Muscle layer of duodenum (tissue), 2 donors: ENCODE measurements around the gene IL5RA.

Source experiments
- H3K27ac ChIP-seq: one replicate; pipeline ENCODE4 v1.7.0; 2013; ENCODE audit warnings: mild to moderate bottlenecking, low read length
- H3K27me3 ChIP-seq: one replicate; pipeline ENCODE4 v1.7.0; 2013; ENCODE audit warnings: low read depth, mild to moderate bottlenecking, control low read depth, low read length
- H3K36me3 ChIP-seq, 2 donors: one replicate each; pipeline ENCODE4 v1.7.0; 2013; ENCODE audit warnings: low read length in 2 of 2, control low read depth in 1 of 2, mild to moderate bottlenecking in 1 of 2; ENCODE audit not compliant: insufficient read depth in 2 of 2, control insufficient read depth in 1 of 2
- H3K4me1 ChIP-seq, 2 donors: one replicate each; pipeline ENCODE4 v1.7.0; 2013; ENCODE audit warnings: low read length in 2 of 2, mild to moderate bottlenecking in 2 of 2, control low read depth in 1 of 2, moderate library complexity in 1 of 2; ENCODE audit not compliant: insufficient read depth in 2 of 2, control insufficient read depth in 1 of 2
- H3K4me3 ChIP-seq, 2 donors: one replicate each; pipeline ENCODE4 v1.7.0; 2013; ENCODE audit warnings: low read length in 2 of 2, low read depth in 1 of 2, mild to moderate bottlenecking in 1 of 2
- H3K9me3 ChIP-seq, 2 donors: one replicate each; pipeline ENCODE4 v1.7.0; 2013; ENCODE audit warnings: low read length in 2 of 2, control low read depth in 1 of 2, mild to moderate bottlenecking in 1 of 2; ENCODE audit not compliant: control insufficient read depth in 1 of 2
- donor health status: healthy.

IL5RA gene, protein sequence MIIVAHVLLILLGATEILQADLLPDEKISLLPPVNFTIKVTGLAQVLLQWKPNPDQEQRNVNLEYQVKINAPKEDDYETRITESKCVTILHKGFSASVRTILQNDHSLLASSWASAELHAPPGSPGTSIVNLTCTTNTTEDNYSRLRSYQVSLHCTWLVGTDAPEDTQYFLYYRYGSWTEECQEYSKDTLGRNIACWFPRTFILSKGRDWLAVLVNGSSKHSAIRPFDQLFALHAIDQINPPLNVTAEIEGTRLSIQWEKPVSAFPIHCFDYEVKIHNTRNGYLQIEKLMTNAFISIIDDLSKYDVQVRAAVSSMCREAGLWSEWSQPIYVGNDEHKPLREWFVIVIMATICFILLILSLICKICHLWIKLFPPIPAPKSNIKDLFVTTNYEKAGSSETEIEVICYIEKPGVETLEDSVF

DNA sequence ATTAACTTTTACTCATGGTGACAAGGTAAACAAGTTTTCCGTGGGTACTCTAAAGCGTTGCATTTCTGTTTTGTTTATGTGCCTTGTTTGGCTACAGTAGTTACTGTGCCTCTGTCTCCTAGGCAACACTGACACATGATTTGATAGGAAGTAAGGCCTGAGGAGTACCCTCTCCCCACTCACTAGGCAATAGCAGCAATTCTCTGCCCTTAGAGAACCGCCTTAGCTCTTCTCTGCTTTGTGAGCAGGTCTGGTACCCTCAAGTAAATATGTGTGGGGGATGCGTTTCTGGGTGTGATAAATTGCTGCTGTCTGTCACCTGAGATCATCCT lies at the start of gene IL5RA:
Gene IL5RA (minus strand): TSS at position 76 of the 332 bp plus-strand sequence. CDS start 5,390 bp downstream, outside the sequence.
- peak within 1 kb of the TSS in 1 of 2 donors; percentile 1 for H3K4me3 ChIP-seq
- no peaks in the 10 kb centered on the region for H3K27me3 ChIP-seq
- no peaks in the 10 kb centered on the region for H3K9me3 ChIP-seq
- H3K36me3 ChIP-seq, result no peaks in the 10 kb centered on the region
- H3K27ac ChIP-seq, result no peak within 1 kb of the TSS
- H3K4me1 ChIP-seq, result no peaks in the 10 kb centered on the region

DNA sequence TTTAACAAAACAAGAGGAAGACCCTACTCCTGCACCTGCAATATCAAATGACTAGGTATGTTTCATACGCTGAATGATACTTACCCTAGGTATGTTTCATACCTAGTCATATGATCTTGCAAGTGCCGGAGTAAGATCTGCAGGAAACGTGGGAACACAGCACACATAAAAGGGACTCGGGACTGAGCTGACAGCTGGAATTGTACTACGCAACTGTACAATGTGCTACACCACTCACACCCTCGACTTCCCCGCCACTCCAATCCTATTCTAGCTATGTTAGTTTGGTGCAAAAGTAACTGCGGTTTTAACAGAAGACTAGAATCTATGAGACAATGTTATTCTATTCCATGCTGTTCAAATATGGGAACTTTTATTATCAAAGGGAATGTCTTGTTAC lies 47.3 kb upstream of the IL5RA start:
- peaks cover 0 to 5% of the 10 kb centered on the region in 2 donors for H3K4me1 ChIP-seq
- H3K27me3 ChIP-seq, result no peaks in the 10 kb centered on the region
- H3K36me3 ChIP-seq, result peaks cover 53 to 65% of the 10 kb centered on the region in 2 donors
- no peak overlapping the region for H3K27ac ChIP-seq
- no peaks in the 10 kb centered on the region for H3K9me3 ChIP-seq
- H3K4me3 ChIP-seq, result no peak overlapping the region

DNA sequence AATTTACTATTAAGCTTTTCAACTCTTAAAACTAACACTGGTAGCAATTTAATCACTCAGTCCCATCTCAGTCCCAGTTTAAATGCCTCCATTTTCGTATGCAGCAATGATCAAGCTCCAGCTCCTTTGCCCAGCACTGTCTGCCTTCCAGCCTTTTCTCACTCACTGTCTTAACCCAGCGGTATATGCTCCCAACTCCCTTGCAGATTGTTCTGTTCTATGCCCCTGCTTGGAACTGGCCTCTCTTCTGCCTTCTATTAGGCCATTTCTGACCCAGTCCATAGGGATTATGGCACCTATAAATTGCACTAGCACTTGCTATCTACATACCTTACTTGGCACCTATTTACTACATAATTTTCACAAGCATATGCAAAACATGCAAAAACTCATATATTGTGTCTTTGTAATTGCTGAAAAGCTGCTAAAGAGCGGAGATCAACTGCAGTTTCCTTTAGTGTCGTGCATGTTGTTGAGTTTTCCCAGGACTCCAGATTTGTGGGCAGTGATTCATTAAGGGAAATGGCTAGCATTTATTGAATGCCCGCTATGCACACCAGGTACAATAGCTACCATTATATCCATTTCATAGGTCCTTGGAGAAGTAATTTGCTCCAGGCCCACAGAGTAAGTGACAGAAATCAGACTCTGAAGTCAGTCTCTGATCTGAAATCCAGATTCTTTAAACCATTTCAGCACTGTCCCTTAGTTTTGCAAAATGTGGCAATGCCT lies 44.9 kb upstream of the IL5RA start:
- no peak overlapping the region for H3K27ac ChIP-seq
- H3K9me3 ChIP-seq, result no peaks in the 10 kb centered on the region
- peaks cover 50 to 79% of the 10 kb centered on the region in 2 donors for H3K36me3 ChIP-seq
- H3K27me3 ChIP-seq, result no peaks in the 10 kb centered on the region
- no peak overlapping the region for H3K4me3 ChIP-seq
- H3K4me1 ChIP-seq, result peaks cover 0 to 7% of the 10 kb centered on the region in 2 donors

DNA sequence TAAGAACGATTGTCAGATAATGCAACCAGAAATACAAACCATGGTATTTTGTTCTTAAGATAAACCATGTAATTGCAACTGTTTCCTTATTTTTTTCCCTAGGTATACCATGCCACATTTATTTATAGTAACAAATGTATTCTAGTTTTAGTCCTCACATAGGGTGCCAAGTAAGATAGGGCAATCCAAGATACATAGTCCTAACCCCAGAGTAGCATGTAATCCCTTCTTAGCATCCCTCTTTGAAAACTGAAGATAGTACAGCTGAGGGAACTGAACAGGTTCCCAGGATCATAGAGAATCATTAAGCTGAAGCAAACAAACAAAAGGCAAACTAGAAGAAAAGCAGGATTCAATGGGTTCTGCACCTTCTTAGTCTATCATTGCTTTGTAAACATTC lies 41.3 kb upstream of the IL5RA start:
- no peak overlapping the region for H3K27ac ChIP-seq
- peaks cover 0 to 7% of the 10 kb centered on the region in 2 donors for H3K4me1 ChIP-seq
- H3K36me3 ChIP-seq, result peaks cover 49 to 77% of the 10 kb centered on the region in 2 donors

DNA sequence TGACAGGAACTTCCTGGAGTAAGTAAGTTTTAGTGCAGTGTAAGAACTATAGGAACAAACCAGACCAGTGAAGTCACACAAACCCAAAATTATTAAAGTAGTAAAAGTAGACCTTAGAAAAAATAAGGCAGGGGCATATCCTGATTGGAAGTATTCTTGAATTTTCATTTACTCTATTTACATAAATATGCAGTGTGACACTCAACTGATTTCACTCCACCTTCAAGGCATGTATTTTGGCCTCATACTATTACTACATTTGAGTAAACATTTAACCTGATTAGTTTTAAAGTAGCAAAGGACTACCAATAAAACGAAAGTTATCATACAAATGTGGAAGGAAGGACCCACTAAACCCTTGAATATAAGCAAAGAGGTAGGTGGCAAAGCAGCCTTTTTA lies 39.4 kb upstream of the IL5RA start:
- no peaks in the 10 kb centered on the region for H3K27me3 ChIP-seq
- H3K4me1 ChIP-seq, result peaks cover 0 to 2% of the 10 kb centered on the region in 2 donors
- no peak overlapping the region for H3K27ac ChIP-seq
- peaks cover 54 to 76% of the 10 kb centered on the region in 2 donors for H3K36me3 ChIP-seq
- no peaks in the 10 kb centered on the region for H3K9me3 ChIP-seq
- no peak overlapping the region for H3K4me3 ChIP-seq

More for the DNA sequence above, 41.3 kb upstream of the IL5RA start:
- no peak overlapping the region for H3K4me3 ChIP-seq
- H3K9me3 ChIP-seq, result no peaks in the 10 kb centered on the region
- no peaks in the 10 kb centered on the region for H3K27me3 ChIP-seq

DNA sequence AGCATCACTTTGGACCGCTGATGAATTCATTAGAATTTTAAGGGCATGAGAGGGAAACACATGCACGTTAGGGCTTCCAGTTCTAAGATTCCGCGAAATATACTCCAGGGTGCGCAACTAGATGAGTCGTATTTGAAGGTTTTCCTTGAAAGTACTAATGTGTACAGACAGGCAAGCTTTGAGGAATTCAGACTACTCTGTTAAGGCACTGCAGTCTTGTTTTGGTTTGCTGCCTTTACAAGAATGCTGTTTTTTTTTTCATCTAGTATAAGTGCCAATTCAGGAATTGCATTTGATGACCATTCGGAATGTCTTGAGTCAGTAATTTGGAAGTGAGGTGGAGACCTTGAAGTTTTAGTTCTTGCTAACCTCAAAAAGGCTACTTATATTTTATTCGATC lies 35.7 kb upstream of the IL5RA start:
- H3K9me3 ChIP-seq, result no peaks in the 10 kb centered on the region
- no peak overlapping the region for H3K27ac ChIP-seq
- no peaks in the 10 kb centered on the region for H3K4me1 ChIP-seq
- H3K27me3 ChIP-seq, result no peaks in the 10 kb centered on the region
- no peak overlapping the region for H3K4me3 ChIP-seq
- peaks cover 39 to 53% of the 10 kb centered on the region in 2 donors for H3K36me3 ChIP-seq

DNA sequence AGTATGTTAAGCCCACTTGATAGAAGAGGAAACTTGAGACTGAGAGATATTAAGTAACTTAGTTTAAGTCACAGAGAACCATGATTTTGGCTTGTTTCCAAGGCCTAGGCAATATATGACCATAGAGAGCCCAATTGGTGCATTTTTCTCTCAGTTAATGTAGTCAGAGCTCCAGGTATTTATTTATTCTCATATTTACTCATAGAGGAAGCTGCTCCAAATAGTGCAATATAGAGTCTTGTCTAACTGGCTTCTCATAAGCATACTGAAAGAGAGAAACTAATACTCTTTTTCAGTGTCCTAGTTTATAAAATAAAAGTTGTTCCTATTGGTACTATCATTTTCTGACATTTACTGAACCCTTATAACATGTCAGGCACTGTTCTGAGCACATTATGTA lies 31.8 kb upstream of the IL5RA start:
- H3K9me3 ChIP-seq, result no peaks in the 10 kb centered on the region
- H3K27ac ChIP-seq, result no peak overlapping the region
- H3K36me3 ChIP-seq, result peaks cover 37 to 54% of the 10 kb centered on the region in 2 donors
- H3K4me1 ChIP-seq, result no peaks in the 10 kb centered on the region
- H3K4me3 ChIP-seq, result no peak overlapping the region
- H3K27me3 ChIP-seq, result no peaks in the 10 kb centered on the region

DNA sequence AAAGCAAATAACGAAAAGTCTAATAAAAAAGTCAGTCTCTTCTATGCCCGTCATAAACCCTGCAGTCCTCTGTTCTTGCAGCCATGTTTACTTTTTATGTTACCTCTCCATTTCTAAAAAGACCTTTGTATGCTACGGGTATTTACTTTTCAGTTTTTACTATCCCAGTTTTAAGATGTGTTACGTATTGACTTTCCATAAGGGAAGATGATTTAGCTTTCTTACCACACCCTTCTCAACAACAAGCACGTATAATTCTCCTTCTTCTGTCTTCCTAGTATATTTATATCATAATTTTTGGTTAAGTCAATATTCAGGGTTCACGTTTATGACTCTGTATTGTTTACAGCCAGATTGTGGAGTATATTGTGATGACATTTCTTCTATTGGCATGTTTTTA lies 27.4 kb upstream of the IL5RA start:
- no peaks in the 10 kb centered on the region for H3K4me1 ChIP-seq
- H3K27me3 ChIP-seq, result no peaks in the 10 kb centered on the region
- no peaks in the 10 kb centered on the region for H3K9me3 ChIP-seq
- no peak overlapping the region for H3K27ac ChIP-seq
- H3K4me3 ChIP-seq, result no peak overlapping the region
- H3K36me3 ChIP-seq, result peaks cover 20 to 33% of the 10 kb centered on the region in 2 donors

DNA sequence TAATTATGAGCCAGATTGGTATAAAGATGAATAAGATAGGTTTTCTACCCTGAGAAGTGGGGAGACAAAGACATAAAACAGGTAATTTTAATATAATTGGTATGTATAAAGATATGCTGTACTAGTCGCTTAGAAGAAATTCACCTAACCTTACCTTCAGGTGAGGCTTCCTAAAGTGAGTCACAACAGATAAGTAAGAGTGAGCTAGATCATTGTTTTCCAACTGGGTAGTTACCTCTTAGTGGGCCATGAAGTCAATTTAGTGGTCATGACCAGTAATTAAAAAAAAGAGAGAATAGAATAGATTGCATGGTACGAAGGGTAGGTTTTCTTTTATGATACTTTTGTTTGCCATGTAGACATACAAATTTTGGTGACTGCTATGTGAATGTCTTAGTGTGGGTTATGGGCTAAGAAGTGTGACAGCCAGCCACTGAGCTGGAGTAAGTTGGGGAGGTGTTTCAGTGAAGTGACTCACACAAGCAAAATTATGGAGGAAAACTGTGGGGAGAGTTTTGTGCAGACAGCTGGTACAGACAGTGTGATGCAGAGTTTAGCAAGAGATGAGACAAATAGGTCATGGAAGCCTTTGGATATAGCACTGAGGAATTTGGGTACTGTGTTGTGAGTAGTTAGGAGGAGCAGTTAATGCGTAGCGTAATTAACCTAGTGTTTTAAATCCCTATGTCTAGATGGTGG lies 24.7 kb upstream of the IL5RA start:
- no peaks in the 10 kb centered on the region for H3K27me3 ChIP-seq
- H3K4me3 ChIP-seq, result no peak overlapping the region
- H3K27ac ChIP-seq, result no peak overlapping the region
- H3K36me3 ChIP-seq, result peaks cover 19 to 30% of the 10 kb centered on the region in 2 donors
- H3K4me1 ChIP-seq, result no peaks in the 10 kb centered on the region
- H3K9me3 ChIP-seq, result no peaks in the 10 kb centered on the region

DNA sequence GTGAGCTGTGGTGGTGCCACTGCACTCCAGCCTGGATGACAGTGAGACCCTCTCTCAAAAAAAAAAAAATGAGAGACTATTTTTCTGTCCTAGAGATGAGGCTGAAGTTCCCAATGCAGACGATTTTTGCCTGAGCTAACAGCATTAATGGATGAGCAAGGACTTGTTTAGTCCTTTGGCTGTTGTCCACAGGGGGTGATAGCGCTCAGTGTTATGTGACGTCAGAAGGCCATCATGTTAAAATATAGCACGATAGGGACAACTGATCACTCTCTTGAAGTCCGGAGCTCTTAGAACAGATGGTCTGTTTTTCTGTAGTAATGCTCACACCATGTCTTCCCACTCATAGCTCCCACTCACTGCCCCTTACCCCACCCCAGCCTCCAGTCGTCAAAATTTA lies 23.3 kb upstream of the IL5RA start:
- no peak overlapping the region for H3K4me3 ChIP-seq
- H3K27ac ChIP-seq, result no peak overlapping the region
- peaks cover 20 to 23% of the 10 kb centered on the region in 2 donors for H3K36me3 ChIP-seq
- H3K27me3 ChIP-seq, result no peaks in the 10 kb centered on the region
- H3K4me1 ChIP-seq, result peaks cover 0 to 9% of the 10 kb centered on the region in 2 donors
- no peaks in the 10 kb centered on the region for H3K9me3 ChIP-seq

DNA sequence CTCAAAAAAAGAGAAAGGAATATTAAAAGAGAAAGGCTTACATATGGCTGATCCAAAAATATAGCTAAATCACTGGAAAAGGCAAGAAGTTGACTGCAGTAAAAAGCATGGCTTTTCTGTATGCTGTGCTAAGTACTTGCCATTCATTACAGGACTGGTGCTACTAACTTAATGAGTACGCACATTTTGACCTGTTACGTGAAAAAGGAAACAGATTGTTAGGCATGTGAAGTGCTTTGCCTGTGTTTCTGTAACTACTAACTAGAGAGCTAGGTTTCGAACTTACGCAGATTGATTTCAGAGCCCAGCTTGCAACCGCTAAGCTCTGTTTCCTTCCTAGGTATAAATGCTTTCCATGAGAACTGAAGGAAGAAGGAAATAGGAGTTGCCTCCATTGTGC lies 19.4 kb upstream of the IL5RA start:
- Histone ChIP-seq H3K27ac (no peak overlapping the region), H3K36me3 (peaks cover 13 to 14% of the 10 kb centered on the region in 2 donors), H3K9me3 (no peaks in the 10 kb centered on the region), H3K4me3 (no peak overlapping the region), H3K27me3 (no peaks in the 10 kb centered on the region), H3K4me1 (peaks cover 4 to 19% of the 10 kb centered on the region in 2 donors)
